Trophoblast cell (in vitro differentiated cells and primary cell): ENCODE data around the gene DDX11.
"Not testable (repeated sequence)": the region's sequence is repeated elsewhere in the genome, so short reads cannot be mapped to it uniquely, and the experiment has no call there.

Experiments used
- DNase-seq, 2 donors: peaks; one replicate each; pipeline ENCODE4 v3.0.0-alpha.2; 2016
- H2AFZ ChIP-seq: 2 replicates; pipeline ENCODE4 v1.6.1; 2013; ENCODE audit warnings: low read length, moderate library complexity, mild to moderate bottlenecking; ENCODE audit not compliant: insufficient read depth, poor library complexity
- H2AK5ac ChIP-seq: 2 replicates; pipeline ENCODE4 v1.6.1; 2013; ENCODE audit warnings: mild to moderate bottlenecking, low read length
- H2BK120ac ChIP-seq: 2 replicates; pipeline ENCODE4 v1.6.1; 2013; ENCODE audit warnings: low read length, mild to moderate bottlenecking, moderate library complexity; ENCODE audit not compliant: insufficient read depth, poor library complexity
- H2BK12ac ChIP-seq: 2 replicates; pipeline ENCODE4 v1.6.1; 2013; ENCODE audit warnings: mild to moderate bottlenecking, low read length, moderate library complexity
- H2BK5ac ChIP-seq: 2 replicates; pipeline ENCODE4 v1.6.1; 2013; ENCODE audit warnings: low read length, low read depth, moderate library complexity, mild to moderate bottlenecking; ENCODE audit not compliant: poor library complexity
- H3K14ac ChIP-seq: 2 replicates; pipeline ENCODE4 v1.6.1; 2013; ENCODE audit warnings: mild to moderate bottlenecking, low read length
- H3K18ac ChIP-seq: 2 replicates; pipeline ENCODE4 v1.6.1; 2013; ENCODE audit warnings: mild to moderate bottlenecking, low read length
- H3K23ac ChIP-seq: 2 replicates; pipeline ENCODE4 v1.6.1; 2013; ENCODE audit warnings: low read length
- H3K27ac ChIP-seq: 2 replicates; pipeline ENCODE4 v1.5.1; 2013; ENCODE audit warnings: low read depth, mild to moderate bottlenecking, inconsistent platforms, low read length, moderate library complexity
- H3K27me3 ChIP-seq: 2 replicates; pipeline ENCODE4 v1.6.1; 2013; ENCODE audit warnings: inconsistent platforms, mild to moderate bottlenecking, low read length, moderate library complexity; ENCODE audit not compliant: insufficient read depth
- H3K36me3 ChIP-seq, 2 experiments: 1 replicate in 1 of 2; 2 replicates in 1 of 2; pipeline ENCODE4 v1.6.1; 2013; ENCODE audit warnings: low read length in 2 of 2, mild to moderate bottlenecking in 2 of 2, moderate library complexity in 1 of 2; ENCODE audit not compliant: insufficient read depth in 2 of 2, control insufficient read depth in 1 of 2
- H3K4ac ChIP-seq: 2 replicates; pipeline ENCODE4 v1.6.1; 2013; ENCODE audit warnings: low read depth, mild to moderate bottlenecking, low read length, moderate library complexity
- H3K4me1 ChIP-seq, 2 experiments: 1 replicate in 1 of 2; 2 replicates in 1 of 2; pipeline ENCODE4 v1.6.1; 2013; ENCODE audit warnings: low read length in 2 of 2, mild to moderate bottlenecking in 2 of 2, moderate library complexity in 1 of 2; ENCODE audit not compliant: insufficient read depth in 2 of 2, control insufficient read depth in 1 of 2
- H3K4me2 ChIP-seq: 2 replicates; pipeline ENCODE4 v1.6.1; 2013; ENCODE audit warnings: inconsistent platforms, mild to moderate bottlenecking, low read length, moderate library complexity
- H3K4me3 ChIP-seq: 2 replicates; pipeline ENCODE4 v1.5.1; 2013; ENCODE audit warnings: mild to moderate bottlenecking, low read depth, low read length, inconsistent platforms
- H3K79me1 ChIP-seq: one replicate; pipeline ENCODE4 v1.6.1; 2013; ENCODE audit warnings: low read length
- H3K79me2 ChIP-seq: 2 replicates; pipeline ENCODE4 v1.6.1; 2013; ENCODE audit warnings: low read length, mild to moderate bottlenecking; ENCODE audit not compliant: control insufficient read depth, insufficient read depth, poor library complexity
- H3K9ac ChIP-seq: 2 replicates; pipeline ENCODE4 v1.6.1; 2013; ENCODE audit warnings: mild to moderate bottlenecking, low read length
- H3K9me3 ChIP-seq: 2 replicates; pipeline ENCODE4 v1.6.1; 2013; ENCODE audit warnings: low read depth, mild to moderate bottlenecking, control low read depth, inconsistent platforms, low read length; ENCODE audit not compliant: insufficient read depth
- H4K12ac ChIP-seq: 2 replicates; pipeline ENCODE4 v1.6.1; 2013; ENCODE audit warnings: low read depth, mild to moderate bottlenecking, low read length, moderate library complexity
- H4K8ac ChIP-seq: 2 replicates; pipeline ENCODE4 v1.6.1; 2013; ENCODE audit warnings: low read depth, mild to moderate bottlenecking, low read length, moderate library complexity
- H4K91ac ChIP-seq: one replicate; pipeline ENCODE4 v1.6.1; 2013; ENCODE audit warnings: low read depth, mild to moderate bottlenecking, low read length, moderate library complexity
- WGBS: extraction: QIAGEN DNeasy Blood & Tissue Kit; methylation state at CpG from one replicate; pipeline ENCODE4 v1.1.7; 2013; ENCODE audit warnings: missing lambda C conversion rate; ENCODE audit not compliant: insufficient read length, insufficient coverage; ENCODE audit errors: extremely low coverage; 5-methylcytosine and 5-hydroxymethylcytosine counted together

The DDX11 gene

GRCh38 chr12:31051692-31052091 is 22.0 kb upstream of the DDX11 start:
- DNase-seq, H4K12ac ChIP-seq, H3K4me2 ChIP-seq, H3K4me1 ChIP-seq, H3K9ac ChIP-seq, H2AFZ ChIP-seq, H3K79me1 ChIP-seq, H3K9me3 ChIP-seq, H3K4me3 ChIP-seq, H3K23ac ChIP-seq, H3K27ac ChIP-seq, H3K27me3 ChIP-seq, H3K18ac ChIP-seq, H3K36me3 ChIP-seq, H2BK5ac ChIP-seq, H3K79me2 ChIP-seq: not testable (repeated sequence)
- H2BK120ac ChIP-seq: peak overlapping the region; percentile 80
- H3K14ac ChIP-seq: peak overlapping the region; percentile 40
- peak overlapping the region; percentile 91 for H2AK5ac ChIP-seq
- peak overlapping the region; percentile 92 for H4K91ac ChIP-seq
- peak overlapping the region; percentile 77 for H4K8ac ChIP-seq
- peak overlapping the region; percentile 89 for H2BK12ac ChIP-seq
- no CpG with 5 or more reads among the region's 5 CpGs for WGBS
- peak overlapping the region; percentile 33 for H3K4ac ChIP-seq

- H3K4me1 ChIP-seq, H4K12ac ChIP-seq, H3K79me1 ChIP-seq, H2AFZ ChIP-seq, H3K14ac ChIP-seq, H3K27me3 ChIP-seq, H3K36me3 ChIP-seq, H3K4ac ChIP-seq, H4K8ac ChIP-seq, H3K18ac ChIP-seq, H3K9ac ChIP-seq, H3K79me2 ChIP-seq, H3K9me3 ChIP-seq, H3K23ac ChIP-seq, H2BK12ac ChIP-seq, H2BK5ac ChIP-seq, H3K4me2 ChIP-seq, H4K91ac ChIP-seq, DNase-seq, H2AK5ac ChIP-seq, H3K4me3 ChIP-seq, H2BK120ac ChIP-seq, H3K27ac ChIP-seq: not testable (repeated sequence)
- no CpG with 5 or more reads among the region's 1 CpG for WGBS
These were observed 21.5 kb upstream of the DDX11 start for GRCh38 chr12:31052121-31052520.

- not testable (repeated sequence) for H4K8ac ChIP-seq, H3K4me1 ChIP-seq, H3K18ac ChIP-seq, H3K79me1 ChIP-seq, H2AK5ac ChIP-seq, H3K9ac ChIP-seq, H3K9me3 ChIP-seq, H2BK12ac ChIP-seq, H3K27ac ChIP-seq, H3K4me2 ChIP-seq, H3K36me3 ChIP-seq, H3K14ac ChIP-seq, H2BK120ac ChIP-seq, DNase-seq, H3K79me2 ChIP-seq, H3K4me3 ChIP-seq, H3K27me3 ChIP-seq, H2AFZ ChIP-seq, H3K4ac ChIP-seq, H4K12ac ChIP-seq, H3K23ac ChIP-seq, H4K91ac ChIP-seq, H2BK5ac ChIP-seq
- no CpG with 5 or more reads among the region's 7 CpGs for WGBS
These were observed 20.8 kb upstream of the DDX11 start for GRCh38 chr12:31052666-31053439.

- H3K27ac ChIP-seq, H3K4ac ChIP-seq, H2BK120ac ChIP-seq, H3K79me2 ChIP-seq, H3K18ac ChIP-seq, H3K27me3 ChIP-seq, H3K36me3 ChIP-seq, H3K79me1 ChIP-seq, H3K14ac ChIP-seq, H3K4me3 ChIP-seq, H2AK5ac ChIP-seq, H3K9ac ChIP-seq, H3K4me2 ChIP-seq, H4K12ac ChIP-seq, H3K4me1 ChIP-seq, H2AFZ ChIP-seq, H4K91ac ChIP-seq, H3K23ac ChIP-seq, H2BK12ac ChIP-seq, H4K8ac ChIP-seq, H2BK5ac ChIP-seq, H3K9me3 ChIP-seq: not testable (repeated sequence)
- WGBS: no CpG with 5 or more reads among the region's 1 CpG
- peak in 1 of 2 donors; percentile 61 for DNase-seq
These were observed 19.7 kb upstream of the DDX11 start for GRCh38 chr12:31053944-31054343.
